Measurements from ENCODE around the gene CDH13. TPM values are rescaled to one million over a fixed set of nuclear protein-coding genes. Genes with fewer than 3 reads are reported as not detected.
A peak's percentile ranks its signal among the peaks of the same experiment; 100 is the strongest.

Gene CDH13
- total RNA-seq, 1 experiment from 2014 or later, result 0.56 TPM

GRCh38 chr16:83802135-83802534 lies 1175.4 kb downstream of the CDH13 start:
- H4K20me1 ChIP-seq (ENCODE audit: insufficient read depth, low read depth, low read length), result no peaks in the 10 kb centered on the region
- no peak overlapping the region for H3K4me3 ChIP-seq (ENCODE audit: low read length)
- no peak overlapping the region for H3K9ac ChIP-seq (ENCODE audit: low read length)

DNA sequence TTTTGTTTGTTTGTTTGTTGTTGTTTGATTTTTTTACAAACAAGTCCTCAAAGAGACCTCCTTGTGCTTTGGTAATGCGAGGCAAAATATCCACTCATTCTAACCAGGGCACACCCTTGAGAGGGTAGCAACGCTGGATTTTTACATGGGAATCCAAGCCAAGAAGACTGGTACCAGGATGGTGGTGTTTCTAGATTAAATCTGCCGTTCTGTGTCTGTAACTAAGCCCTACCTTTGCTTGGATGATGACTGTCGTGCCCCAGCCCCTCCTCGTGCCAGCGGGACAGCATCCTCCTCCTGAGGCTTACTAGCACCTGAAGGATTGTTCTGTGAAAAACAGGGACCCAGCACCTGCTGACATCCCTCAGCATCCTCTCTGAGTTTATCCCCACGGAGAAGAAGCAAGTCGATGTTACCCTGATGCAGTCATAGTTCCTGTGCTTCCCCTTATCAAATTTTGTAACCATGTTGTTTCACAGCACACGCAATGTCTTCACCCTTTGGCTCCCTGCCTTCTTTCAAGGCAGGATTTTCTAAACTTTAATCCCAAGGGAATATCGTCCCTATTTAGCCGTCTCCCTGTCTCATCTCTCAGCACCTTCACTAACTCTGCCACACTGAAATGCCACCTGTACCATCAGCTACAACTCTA lies 1175.9 kb downstream of the CDH13 start:
- Histone ChIP-seq H3K79me2 (ENCODE audit: low read length) (no peaks in the 10 kb centered on the region), H3K36me3 (ENCODE audit: insufficient read depth, low read length) (no peaks in the 10 kb centered on the region), H3K4me1 (ENCODE audit: low read length) (peaks cover 11% of the 10 kb centered on the region), H3K27ac (ENCODE audit: low read length) (no peak overlapping the region), H2AFZ (ENCODE audit: low read length) (no peak overlapping the region), H3K9me3 (ENCODE audit: low read length) (no peaks in the 10 kb centered on the region), H3K4me2 (ENCODE audit: low read depth, low read length, poor library complexity, severe bottlenecking) (no peak overlapping the region), H3K9me2 (replicated peaks; ENCODE audit: insufficient read depth, low read length) (no peaks in the 10 kb centered on the region; the same call in 1 of the 2 replicates), H3K4me3 (ENCODE audit: low read length) (no peak overlapping the region), H3K27me3 (ENCODE audit: low read length) (no peaks in the 10 kb centered on the region), H4K20me1 (ENCODE audit: insufficient read depth, low read depth, low read length) (no peaks in the 10 kb centered on the region), H3K9ac (ENCODE audit: low read length) (no peak overlapping the region)
- DNase-seq, result no peak

More at GRCh38 chr16:83802135-83802534, 1175.4 kb downstream of the CDH13 start:
- H3K27me3 ChIP-seq (ENCODE audit: low read length), result no peaks in the 10 kb centered on the region
- H3K79me2 ChIP-seq (ENCODE audit: low read length), result no peaks in the 10 kb centered on the region
- no peak overlapping the region for H3K27ac ChIP-seq (ENCODE audit: low read length)
- no peak for DNase-seq
- no peaks in the 10 kb centered on the region for H3K36me3 ChIP-seq (ENCODE audit: insufficient read depth, low read length)
- H3K9me3 ChIP-seq (ENCODE audit: low read length), result no peaks in the 10 kb centered on the region
- peaks cover 7% of the 10 kb centered on the region for H3K4me1 ChIP-seq (ENCODE audit: low read length)
- no peak overlapping the region for H2AFZ ChIP-seq (ENCODE audit: low read length)
- H3K9me2 ChIP-seq (replicated peaks; ENCODE audit: insufficient read depth, low read length), result no peaks in the 10 kb centered on the region; the same call in 1 of the 2 replicates
- no peak overlapping the region for H3K4me2 ChIP-seq (ENCODE audit: low read depth, low read length, poor library complexity, severe bottlenecking)

GRCh38 chr16:83803811-83804210 lies 1177.0 kb downstream of the CDH13 start:
- no peak for DNase-seq
- Histone ChIP-seq H3K4me1 (ENCODE audit: low read length) (peaks cover 14% of the 10 kb centered on the region), H3K4me3 (ENCODE audit: low read length) (no peak overlapping the region), H3K9me3 (ENCODE audit: low read length) (no peaks in the 10 kb centered on the region), H3K9ac (ENCODE audit: low read length) (no peak overlapping the region), H3K79me2 (ENCODE audit: low read length) (peaks cover 9% of the 10 kb centered on the region), H3K4me2 (ENCODE audit: low read depth, low read length, poor library complexity, severe bottlenecking) (no peak overlapping the region), H3K27me3 (ENCODE audit: low read length) (no peaks in the 10 kb centered on the region), H3K36me3 (ENCODE audit: insufficient read depth, low read length) (no peaks in the 10 kb centered on the region), H3K9me2 (replicated peaks; ENCODE audit: insufficient read depth, low read length) (no peaks in the 10 kb centered on the region; the same call in 1 of the 2 replicates), H4K20me1 (ENCODE audit: insufficient read depth, low read depth, low read length) (peaks cover 7% of the 10 kb centered on the region; the same call in 1 of the 2 replicates), H2AFZ (ENCODE audit: low read length) (no peak overlapping the region), H3K27ac (ENCODE audit: low read length) (no peak overlapping the region)

DNA sequence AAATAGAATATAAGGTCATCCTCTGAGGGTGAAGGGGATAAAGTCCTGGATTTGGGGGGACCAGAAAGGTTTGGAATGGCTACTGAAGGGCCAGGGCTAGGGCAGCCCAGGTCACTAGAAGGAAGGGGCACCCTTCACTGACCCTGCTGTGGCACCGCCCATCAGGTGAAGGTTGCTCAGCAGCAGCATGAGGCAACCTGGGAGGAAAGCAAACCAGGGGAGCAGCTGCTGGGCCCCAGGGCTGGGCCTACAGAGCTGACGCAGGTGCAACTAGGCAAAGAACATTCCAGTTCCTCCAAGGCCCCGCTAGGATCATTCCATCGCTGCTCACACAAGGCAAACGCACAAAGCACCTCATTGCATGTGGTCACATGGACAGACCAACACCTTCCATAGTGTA lies 1177.6 kb downstream of the CDH13 start:
- Histone ChIP-seq H3K27ac (ENCODE audit: low read length) (no peak overlapping the region), H3K27me3 (ENCODE audit: low read length) (no peaks in the 10 kb centered on the region), H3K9ac (ENCODE audit: low read length) (no peak overlapping the region), H3K4me3 (ENCODE audit: low read length) (no peak overlapping the region), H3K79me2 (ENCODE audit: low read length) (peaks cover 14% of the 10 kb centered on the region), H3K36me3 (ENCODE audit: insufficient read depth, low read length) (no peaks in the 10 kb centered on the region), H3K4me2 (ENCODE audit: low read depth, low read length, poor library complexity, severe bottlenecking) (no peak overlapping the region), H3K9me3 (ENCODE audit: low read length) (no peaks in the 10 kb centered on the region), H4K20me1 (ENCODE audit: insufficient read depth, low read depth, low read length) (peaks cover 11% of the 10 kb centered on the region), H3K4me1 (ENCODE audit: low read length) (peaks cover 19% of the 10 kb centered on the region), H3K9me2 (replicated peaks; ENCODE audit: insufficient read depth, low read length) (no peaks in the 10 kb centered on the region; the same call in 1 of the 2 replicates), H2AFZ (ENCODE audit: low read length) (no peak overlapping the region)
- no peak for DNase-seq

GRCh38 chr16:83806036-83806435 lies 1179.3 kb downstream of the CDH13 start:
- H2AFZ ChIP-seq (ENCODE audit: low read length), result peak overlapping the region; percentile 48; the same call in 1 of the 2 replicates
- H3K4me1 ChIP-seq (ENCODE audit: low read length), result peaks cover 19% of the 10 kb centered on the region
- no peaks in the 10 kb centered on the region for H3K27me3 ChIP-seq (ENCODE audit: low read length)
- H3K4me3 ChIP-seq (ENCODE audit: low read length), result no peak overlapping the region
- peaks cover 21% of the 10 kb centered on the region for H3K79me2 ChIP-seq (ENCODE audit: low read length)
- H3K9ac ChIP-seq (ENCODE audit: low read length), result no peak overlapping the region
- H3K4me2 ChIP-seq (ENCODE audit: low read depth, low read length, poor library complexity, severe bottlenecking), result peak overlapping the region; percentile 16
- H3K9me2 ChIP-seq (replicated peaks; ENCODE audit: insufficient read depth, low read length), result no peaks in the 10 kb centered on the region; the same call in 1 of the 2 replicates
- peak; percentile 66 for DNase-seq
- peaks cover 11% of the 10 kb centered on the region for H4K20me1 ChIP-seq (ENCODE audit: insufficient read depth, low read depth, low read length)
- peaks cover 11% of the 10 kb centered on the region; the same call in 1 of the 2 replicates for H3K36me3 ChIP-seq (ENCODE audit: insufficient read depth, low read length)
- H3K27ac ChIP-seq (ENCODE audit: low read length), result no peak overlapping the region
- no peaks in the 10 kb centered on the region for H3K9me3 ChIP-seq (ENCODE audit: low read length)

- peaks cover 21% of the 10 kb centered on the region for H3K79me2 ChIP-seq (ENCODE audit: low read length)
- H3K9ac ChIP-seq (ENCODE audit: low read length), result no peak overlapping the region
- no peak overlapping the region for H3K4me2 ChIP-seq (ENCODE audit: low read depth, low read length, poor library complexity, severe bottlenecking)
- peaks cover 19% of the 10 kb centered on the region for H3K4me1 ChIP-seq (ENCODE audit: low read length)
- H3K36me3 ChIP-seq (ENCODE audit: insufficient read depth, low read length), result peaks cover 17% of the 10 kb centered on the region; the same call in 1 of the 2 replicates
- H3K27ac ChIP-seq (ENCODE audit: low read length), result no peak overlapping the region
- H2AFZ ChIP-seq (ENCODE audit: low read length), result no peak overlapping the region
- DNase-seq, result no peak
- H3K9me3 ChIP-seq (ENCODE audit: low read length), result no peaks in the 10 kb centered on the region
- H3K27me3 ChIP-seq (ENCODE audit: low read length), result no peaks in the 10 kb centered on the region
- H3K4me3 ChIP-seq (ENCODE audit: low read length), result no peak overlapping the region
- H4K20me1 ChIP-seq (ENCODE audit: insufficient read depth, low read depth, low read length), result peaks cover 11% of the 10 kb centered on the region
- no peaks in the 10 kb centered on the region; the same call in 1 of the 2 replicates for H3K9me2 ChIP-seq (replicated peaks; ENCODE audit: insufficient read depth, low read length)
These were observed 1180.0 kb downstream of the CDH13 start for GRCh38 chr16:83806731-83807130.

DNA sequence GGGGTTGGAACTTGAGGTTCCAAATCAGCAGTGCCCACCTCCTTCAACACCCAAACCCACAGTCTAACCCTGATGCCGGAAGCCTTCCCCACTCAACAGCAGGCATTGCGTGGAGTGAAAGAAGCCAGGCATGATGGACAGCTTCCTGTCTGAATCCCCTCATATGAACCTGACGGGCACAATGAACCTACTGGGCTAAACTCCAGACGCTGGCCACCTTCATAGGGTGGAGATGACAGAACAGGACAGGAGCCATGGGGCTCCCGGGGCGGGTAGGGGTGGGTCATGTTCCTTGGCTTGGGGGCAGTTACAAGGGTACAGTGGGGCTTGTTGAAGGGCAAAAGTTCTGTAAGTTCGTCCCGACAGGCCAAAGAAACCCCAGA lies 1180.5 kb downstream of the CDH13 start:
- Histone ChIP-seq H3K9me3 (ENCODE audit: low read length) (no peaks in the 10 kb centered on the region), H3K9me2 (replicated peaks; ENCODE audit: insufficient read depth, low read length) (no peaks in the 10 kb centered on the region; the same call in 1 of the 2 replicates), H3K27ac (ENCODE audit: low read length) (no peak overlapping the region), H3K4me3 (ENCODE audit: low read length) (peak overlapping the region; percentile 94; the same call in 1 of the 2 replicates), H3K27me3 (ENCODE audit: low read length) (no peaks in the 10 kb centered on the region), H2AFZ (ENCODE audit: low read length) (peak overlapping the region; percentile 4; the same call in 1 of the 2 replicates), H4K20me1 (ENCODE audit: insufficient read depth, low read depth, low read length) (peaks cover 11% of the 10 kb centered on the region), H3K36me3 (ENCODE audit: insufficient read depth, low read length) (peaks cover 22% of the 10 kb centered on the region; the same call in 1 of the 2 replicates), H3K4me1 (ENCODE audit: low read length) (peaks cover 19% of the 10 kb centered on the region), H3K79me2 (ENCODE audit: low read length) (peaks cover 21% of the 10 kb centered on the region), H3K4me2 (ENCODE audit: low read depth, low read length, poor library complexity, severe bottlenecking) (peak overlapping the region; percentile 35), H3K9ac (ENCODE audit: low read length) (no peak overlapping the region)
- no peak for DNase-seq

DNA sequence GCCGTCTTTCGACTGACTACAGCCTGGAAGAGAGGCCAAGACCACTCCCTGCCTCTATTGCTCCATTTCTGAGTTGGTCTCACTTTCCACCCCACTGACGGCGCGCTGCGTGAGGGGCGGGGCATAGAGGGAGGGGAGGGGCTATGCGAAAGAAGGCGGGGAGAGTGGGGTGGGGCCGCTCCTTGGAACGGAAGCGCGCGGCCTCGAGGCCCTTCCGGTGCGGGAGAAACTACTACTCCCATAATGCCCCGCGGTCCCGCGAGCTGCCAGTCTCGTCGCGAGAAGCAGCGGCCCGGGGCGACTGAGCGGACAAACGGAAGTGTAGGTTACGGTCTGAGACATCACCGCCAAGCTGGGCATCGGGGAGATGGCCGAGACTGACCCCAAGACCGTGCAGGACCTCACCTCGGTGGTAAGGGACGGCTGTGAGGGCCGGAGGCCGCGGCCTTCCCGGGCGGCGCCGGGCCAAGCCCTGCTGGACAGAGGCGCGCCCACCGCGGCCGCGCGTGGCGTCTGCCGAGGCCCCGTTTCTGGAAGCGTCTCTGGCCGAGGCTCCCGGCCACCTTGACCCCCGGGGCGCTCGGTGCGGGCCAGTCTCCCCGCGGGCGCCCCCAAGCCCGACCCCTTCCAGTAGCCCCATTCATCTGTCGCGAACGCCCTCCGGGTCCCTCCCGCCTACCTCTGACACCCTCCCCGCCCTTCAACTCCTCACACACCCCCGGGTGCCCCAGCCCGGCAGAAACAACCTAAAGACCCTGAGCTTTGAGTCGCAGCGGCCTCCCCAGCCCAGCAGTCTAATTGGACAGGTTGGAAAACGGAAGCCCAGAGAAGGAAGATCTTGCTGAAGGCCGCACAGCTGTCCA lies 1181.2 kb downstream of the CDH13 start, which contains the start of gene HSBP1:
Gene HSBP1 (plus strand): TSS at position 269 of the 863 bp plus-strand sequence. CDS start 99 bp downstream, at position 368.
- DNase-seq, result peak; percentile 97
- H3K9me2 ChIP-seq (replicated peaks; ENCODE audit: insufficient read depth, low read length), result no peaks in the 10 kb centered on the region; the same call in 1 of the 2 replicates
- peak within 1 kb of the TSS; percentile 94 for H3K9ac ChIP-seq (ENCODE audit: low read length)
- H3K27me3 ChIP-seq (ENCODE audit: low read length), result no peaks in the 10 kb centered on the region
- H3K27ac ChIP-seq (ENCODE audit: low read length), result no peak within 1 kb of the TSS
- peak within 1 kb of the TSS; percentile 91 for H3K4me2 ChIP-seq (ENCODE audit: low read depth, low read length, poor library complexity, severe bottlenecking)
- peak within 1 kb of the TSS; percentile 94 for H3K4me3 ChIP-seq (ENCODE audit: low read length)
- peaks cover 21% of the 10 kb centered on the region for H3K79me2 ChIP-seq (ENCODE audit: low read length)
- peaks cover 28% of the 10 kb centered on the region; the same call in 1 of the 2 replicates for H3K36me3 ChIP-seq (ENCODE audit: insufficient read depth, low read length)
- no peaks in the 10 kb centered on the region for H3K9me3 ChIP-seq (ENCODE audit: low read length)
- peak within 1 kb of the TSS; percentile 90 for H2AFZ ChIP-seq (ENCODE audit: low read length)
- peaks cover 11% of the 10 kb centered on the region for H4K20me1 ChIP-seq (ENCODE audit: insufficient read depth, low read depth, low read length)
- H3K4me1 ChIP-seq (ENCODE audit: low read length), result peaks cover 19% of the 10 kb centered on the region
